Measurements from ENCODE around the gene GRM4. TPM values are rescaled to one million over a fixed set of nuclear protein-coding genes. Genes with fewer than 3 reads are reported as not detected.
A peak's percentile ranks its signal among the peaks of the same experiment; 100 is the strongest.

GRM4 gene
- total and polyA plus RNA-seq, 12 donors = not detected

GRCh38 chr6:34057191-34057590 lies 88.7 kb downstream of the GRM4 start:
- no peak overlapping the region for H3K4me3 ChIP-seq
- no peak for TF ChIP-seq CTCF (IDR thresholded peaks at IDR 0.05)
- peaks cover 0 to 69% (median 32%) of the 10 kb centered on the region in 7 donors for H3K27me3 ChIP-seq
- WGBS, 2 donors = 91% methylated on average over 16 of the region's 16 CpGs
- no peak for DNase-seq
- H3K9me3 ChIP-seq = no peaks in the 10 kb centered on the region
- intact Hi-C loops (cut with DNase I) = loop anchor here in 4 of 10 donors (5.0 kb wide), 2 partner anchors 95 to 100 kb away; no protein-coding TSS in a partner anchor
- H3K36me3 ChIP-seq = no peaks in the 10 kb centered on the region
- ATAC-seq = no peak
- no peak overlapping the region for H3K27ac ChIP-seq
- H3K4me1 ChIP-seq = peaks cover 0 to 13% (median 0%) of the 10 kb centered on the region in 9 donors

GRCh38 chr6:34056305-34057108 lies 89.4 kb downstream of the GRM4 start:
- peak; percentile 49 to 84 (median 68) for ATAC-seq
- intact Hi-C loops (cut with DNase I) = loop anchor here in 4 of 10 donors (5.0 kb wide), 2 partner anchors 96 to 101 kb away; no protein-coding TSS in a partner anchor
- peak; percentile 56 to 66 for DNase-seq
- Histone ChIP-seq H3K36me3 (no peaks in the 10 kb centered on the region), H3K27ac (peak overlapping the region in 1 of 10 donors; percentile 15), H3K27me3 (peaks cover 0 to 69% (median 26%) of the 10 kb centered on the region in 7 donors), H3K4me3 (peak overlapping the region in 7 of 10 donors; percentile 10 to 27 (median 22)), H3K9me3 (no peaks in the 10 kb centered on the region), H3K4me1 (peaks cover 0 to 13% (median 0%) of the 10 kb centered on the region in 9 donors)
- no peak for TF ChIP-seq CTCF (IDR thresholded peaks at IDR 0.05)
- WGBS, 2 donors = 23 to 32% methylated on average over 35 to 36 of the region's 36 CpGs

GRCh38 chr6:34055223-34055933 lies 90.5 kb downstream of the GRM4 start:
- Histone ChIP-seq H3K27me3 (peaks cover 0 to 72% (median 24%) of the 10 kb centered on the region in 7 donors), H3K27ac (no peak overlapping the region), H3K36me3 (no peaks in the 10 kb centered on the region), H3K9me3 (no peaks in the 10 kb centered on the region), H3K4me3 (no peak overlapping the region), H3K4me1 (peaks cover 0 to 13% (median 0%) of the 10 kb centered on the region in 9 donors)
- peak; percentile 56 to 85 (median 76) for TF ChIP-seq CTCF (IDR thresholded peaks at IDR 0.05)
- WGBS, 2 donors = 64 to 66% methylated on average over 18 of the region's 18 CpGs
- ATAC-seq = peak; percentile 36 to 80 (median 59)
- peak; percentile 34 to 65 for DNase-seq
- intact Hi-C loops (cut with DNase I) = loop anchor here (1.0 to 5.0 kb wide), 4 partner anchors 97 to 102 kb away; no protein-coding TSS in a partner anchor

- Histone ChIP-seq H3K27ac (no peak overlapping the region), H3K4me3 (no peak overlapping the region), H3K9me3 (no peaks in the 10 kb centered on the region), H3K36me3 (no peaks in the 10 kb centered on the region), H3K27me3 (peaks cover 0 to 78% (median 27%) of the 10 kb centered on the region in 7 donors), H3K4me1 (peaks cover 0 to 13% (median 0%) of the 10 kb centered on the region in 9 donors)
- 67 to 74% methylated on average over 8 of the region's 8 CpGs for WGBS, 2 donors
- TF ChIP-seq CTCF (IDR thresholded peaks at IDR 0.05) = no peak
- no peak for DNase-seq
- intact Hi-C loops (cut with DNase I) = loop anchor here in 3 of 10 donors (2.0 kb wide), 1 partner anchor 101 kb away; no protein-coding TSS in a partner anchor
- ATAC-seq = no peak
These were observed 92.2 kb downstream of the GRM4 start for GRCh38 chr6:34053721-34054120.

Data from heart right ventricle (tissue), 16 donors.